Tongue (tissue), 2 donors: ENCODE results near the gene TAF4. TPM values are rescaled to one million over a fixed set of nuclear protein-coding genes. Genes with fewer than 3 reads are reported as not detected.

Experiments used
- DNase-seq: peaks from one replicate; pipeline ENCODE4 v3.0.0-alpha.2; 2015
- total RNA-seq: library from RNA; depleted of rRNA; stranded (reverse); fragments of >200 nt; gene quantifications from one replicate; pipeline ENCODE4 v1.2.3, GENCODE V29; 2014

TAF4 gene
- total RNA-seq, 1 donor from 2014 or later = 18.5 TPM

GRCh38 chr20:62042025-62042820 is 23.5 kb downstream of the TAF4 start:
- DNase-seq = no peak

- DNase-seq = peak; percentile 10
Measured at GRCh38 chr20:62040933-62041332, 24.7 kb downstream of the TAF4 start.

- no peak for DNase-seq
Measured at GRCh38 chr20:62040381-62040922, 25.2 kb downstream of the TAF4 start.

GRCh38 chr20:62039738-62040137 is 25.9 kb downstream of the TAF4 start:
- DNase-seq = no peak

- DNase-seq = no peak
Measured at GRCh38 chr20:62032609-62033368, 32.9 kb downstream of the TAF4 start.

- DNase-seq = no peak
Measured at GRCh38 chr20:62031462-62032092, 34.1 kb downstream of the TAF4 start.

GRCh38 chr20:62030834-62031434 is 34.7 kb downstream of the TAF4 start:
- no peak for DNase-seq

- no peak for DNase-seq
Measured at GRCh38 chr20:62030357-62030756, 35.3 kb downstream of the TAF4 start.

GRCh38 chr20:62029949-62030348 is 35.7 kb downstream of the TAF4 start:
- DNase-seq = no peak

GRCh38 chr20:62029296-62029695 is 36.4 kb downstream of the TAF4 start:
- DNase-seq = no peak

GRCh38 chr20:62028384-62028783 is 37.3 kb downstream of the TAF4 start:
- DNase-seq = no peak

- DNase-seq = no peak
Measured at GRCh38 chr20:62027698-62028321, 37.9 kb downstream of the TAF4 start.

GRCh38 chr20:62027116-62027515 is 38.6 kb downstream of the TAF4 start:
- no peak for DNase-seq

GRCh38 chr20:62026564-62026856 is 39.2 kb downstream of the TAF4 start:
- no peak for DNase-seq

- peak; percentile 74 for DNase-seq
Measured at GRCh38 chr20:62025832-62026563, 39.7 kb downstream of the TAF4 start.

GRCh38 chr20:62025394-62025793 is 40.3 kb downstream of the TAF4 start:
- no peak for DNase-seq

- DNase-seq = no peak
Measured at GRCh38 chr20:62023935-62024334, 41.7 kb downstream of the TAF4 start.

- DNase-seq = no peak
Measured at GRCh38 chr20:62022575-62023139, 43.0 kb downstream of the TAF4 start.

- DNase-seq = peak; percentile 62
Measured at GRCh38 chr20:62021793-62022385, 43.8 kb downstream of the TAF4 start.

GRCh38 chr20:62020935-62021701 is 44.6 kb downstream of the TAF4 start:
- peak; percentile 71 for DNase-seq
